GM23338 (cell line): ENCODE data around the gene HOXA3.

Experiments used
- CTCF ChIP-seq, 2 experiments: fragments of 200-600 bp in 1 of 2; sonication (generic) in 1 of 2; conservative IDR thresholded peaks; 2 replicates each; pipeline versions ENCODE4 v1.5.1 to v1.6.1; 2016 to 2017; ENCODE audit warnings: antibody characterized with exemption in 2 of 2, low read depth in 2 of 2, mild to moderate bottlenecking in 2 of 2, moderate library complexity in 1 of 2
- EZH2 ChIP-seq: fragments of 200-600 bp; sonication (generic); IDR thresholded peaks from one replicate; pipeline ENCODE4 v1.8.0; 2017; ENCODE audit warnings: antibody characterized with exemption, mild to moderate bottlenecking, low read depth; ENCODE audit not compliant: unreplicated experiment
- JUNB ChIP-seq: IDR thresholded peaks from one replicate; pipeline ENCODE4 v1.6.1; 2016; ENCODE audit warnings: antibody characterized with exemption; ENCODE audit not compliant: unreplicated experiment
- POLR2AphosphoS5 ChIP-seq: IDR thresholded peaks from 2 replicates; pipeline ENCODE4 v1.6.1; 2016; ENCODE audit warnings: antibody characterized with exemption, low read depth
- STAT1 ChIP-seq: IDR thresholded peaks from one replicate; pipeline ENCODE4 v1.6.1; 2016; ENCODE audit warnings: antibody characterized with exemption; ENCODE audit not compliant: unreplicated experiment
- ZNF114 ChIP-seq: fragments of 250-450 bp; sonication (Bioruptor Pico); IDR thresholded peaks from 2 replicates; pipeline ENCODE4 v1.5.0; 2020; ENCODE audit warnings: mild to moderate bottlenecking, moderate library complexity
- ZNF331 ChIP-seq: fragments of 250-450 bp; sonication (Bioruptor Pico); IDR thresholded peaks from 2 replicates; pipeline ENCODE4 v1.5.0; 2020; ENCODE audit warnings: low read depth, mild to moderate bottlenecking, moderate library complexity

GRCh38 chr7:27171325-27171636, 18.9 kb upstream of the HOXA3 start:
- TF ChIP-seq CTCF (conservative IDR thresholded peaks at IDR 0.05; ENCODE audit: low read depth in 2 of 2) (no peak), ZNF114 (no peak), POLR2AphosphoS5 (no peak), JUNB (no peak), ZNF331 (no peak), EZH2 (peak; percentile 63), STAT1 (no peak)
